MM.1S (cell line): ENCODE data around the gene SHISA9.

ENCODE experiments used
- DNase-seq: peaks from one replicate; pipeline ENCODE4 v3.0.0-alpha.2; 2015
- H2AFZ ChIP-seq: fragments of 300-600 bp; sonication (generic); 2 replicates; pipeline ENCODE4 v1.6.0; 2016; ENCODE audit warnings: antibody characterized with exemption, low read length
- H3F3A ChIP-seq: fragments of 300-600 bp; sonication (generic); 2 replicates; pipeline ENCODE4 v1.6.1; 2016; ENCODE audit warnings: mild to moderate bottlenecking, antibody characterized with exemption, low read length, moderate library complexity, mixed read lengths; ENCODE audit not compliant: insufficient read depth
- H3K27ac ChIP-seq: fragments of 300-600 bp; sonication (generic); 2 replicates; pipeline ENCODE4 v1.5.1; 2016; ENCODE audit warnings: mild to moderate bottlenecking, low read length
- H3K27me3 ChIP-seq: fragments of 300-600 bp; sonication (generic); replicated peaks from 2 replicates; pipeline ENCODE4 v1.6.0; 2016; ENCODE audit warnings: low read length; ENCODE audit not compliant: insufficient read depth
- H3K36me3 ChIP-seq: fragments of 300-600 bp; sonication (generic); replicated peaks from 2 replicates; pipeline ENCODE4 v1.6.1; 2016; ENCODE audit warnings: mild to moderate bottlenecking, low read length, mixed read lengths; ENCODE audit not compliant: insufficient read depth
- H3K4me1 ChIP-seq: fragments of 300-600 bp; sonication (generic); 2 replicates; pipeline ENCODE4 v1.6.1; 2016; ENCODE audit warnings: low read length, mixed read lengths
- H3K4me2 ChIP-seq: fragments of 300-600 bp; sonication (generic); 2 replicates; pipeline ENCODE4 v1.6.0; 2016; ENCODE audit warnings: low read depth, low read length
- H3K4me3 ChIP-seq: fragments of 300-600 bp; sonication (generic); 2 replicates; pipeline ENCODE4 v1.5.1; 2016; ENCODE audit warnings: low read length, mixed read lengths
- H3K79me2 ChIP-seq: fragments of 300-600 bp; sonication (generic); 2 replicates; pipeline ENCODE4 v1.6.1; 2016; ENCODE audit warnings: mixed run types, low read length, mixed read lengths
- H3K9ac ChIP-seq: fragments of 300-600 bp; sonication (generic); 2 replicates; pipeline ENCODE4 v1.6.1; 2016; ENCODE audit warnings: low read length, mixed read lengths
- H3K9me2 ChIP-seq: fragments of 300-600 bp; sonication (generic); replicated peaks from 2 replicates; pipeline ENCODE4 v1.6.1; 2016; ENCODE audit warnings: mild to moderate bottlenecking, low read length, mixed read lengths; ENCODE audit not compliant: insufficient read depth
- H3K9me3 ChIP-seq: fragments of 300-600 bp; sonication (generic); replicated peaks from 2 replicates; pipeline ENCODE4 v1.6.1; 2016; ENCODE audit warnings: mild to moderate bottlenecking, low read length, mixed read lengths; ENCODE audit not compliant: insufficient read depth
- H4K20me1 ChIP-seq: fragments of 300-600 bp; sonication (generic); 2 replicates; pipeline ENCODE4 v1.6.1; 2016; ENCODE audit warnings: mild to moderate bottlenecking, low read length, moderate library complexity, mixed read lengths; ENCODE audit not compliant: insufficient read depth
- EZH2 ChIP-seq: fragments of 300-600 bp; sonication (generic); optimal IDR thresholded peaks from 2 replicates; pipeline ENCODE3; 2017; ENCODE audit warnings: low read depth, mild to moderate bottlenecking, antibody characterized with exemption, low read length, mixed read lengths
- EZH2phosphoT487 ChIP-seq: fragments of 300-600 bp; sonication (generic); IDR thresholded peaks from 2 replicates; pipeline ENCODE4 v1.6.1; 2018; ENCODE audit warnings: antibody characterized with exemption, low read length
- TF ChIP-seq, protein P1 (sequence below): fragments of 300-600 bp; sonication (generic); IDR thresholded peaks from 2 replicates; pipeline ENCODE4 v1.5.1; 2016; ENCODE audit warnings: antibody characterized with exemption, low read length, mixed read lengths

SHISA9 gene

DNA sequence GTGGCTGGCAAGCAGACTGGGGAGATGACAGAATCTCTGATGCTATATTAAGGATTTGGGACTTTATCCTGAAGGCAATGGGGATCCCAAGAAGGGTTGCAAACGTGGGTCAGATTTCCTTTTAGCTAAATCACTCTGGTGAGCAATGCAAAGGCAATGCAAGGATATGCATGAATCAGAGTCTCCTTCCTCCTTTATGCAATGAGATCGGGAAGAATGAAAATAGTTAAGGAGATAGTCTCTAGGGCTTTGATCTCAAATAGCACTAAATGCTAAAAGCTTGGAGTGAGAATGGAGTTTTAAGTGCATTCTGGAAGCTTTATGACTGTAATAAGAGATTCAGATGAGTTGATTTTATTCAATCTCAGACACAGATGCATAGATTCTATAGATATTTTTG lies 27.2 kb upstream of the SHISA9 start:
- no peaks in the 10 kb centered on the region for H4K20me1 ChIP-seq
- H3K9ac ChIP-seq: no peak overlapping the region
- DNase-seq: no peak
- no peaks in the 10 kb centered on the region for H3K4me1 ChIP-seq
- no peaks in the 10 kb centered on the region for H3K9me3 ChIP-seq
- no peaks in the 10 kb centered on the region for H3K27me3 ChIP-seq
- H3K36me3 ChIP-seq: no peaks in the 10 kb centered on the region
- TF ChIP-seq, protein P1, sequence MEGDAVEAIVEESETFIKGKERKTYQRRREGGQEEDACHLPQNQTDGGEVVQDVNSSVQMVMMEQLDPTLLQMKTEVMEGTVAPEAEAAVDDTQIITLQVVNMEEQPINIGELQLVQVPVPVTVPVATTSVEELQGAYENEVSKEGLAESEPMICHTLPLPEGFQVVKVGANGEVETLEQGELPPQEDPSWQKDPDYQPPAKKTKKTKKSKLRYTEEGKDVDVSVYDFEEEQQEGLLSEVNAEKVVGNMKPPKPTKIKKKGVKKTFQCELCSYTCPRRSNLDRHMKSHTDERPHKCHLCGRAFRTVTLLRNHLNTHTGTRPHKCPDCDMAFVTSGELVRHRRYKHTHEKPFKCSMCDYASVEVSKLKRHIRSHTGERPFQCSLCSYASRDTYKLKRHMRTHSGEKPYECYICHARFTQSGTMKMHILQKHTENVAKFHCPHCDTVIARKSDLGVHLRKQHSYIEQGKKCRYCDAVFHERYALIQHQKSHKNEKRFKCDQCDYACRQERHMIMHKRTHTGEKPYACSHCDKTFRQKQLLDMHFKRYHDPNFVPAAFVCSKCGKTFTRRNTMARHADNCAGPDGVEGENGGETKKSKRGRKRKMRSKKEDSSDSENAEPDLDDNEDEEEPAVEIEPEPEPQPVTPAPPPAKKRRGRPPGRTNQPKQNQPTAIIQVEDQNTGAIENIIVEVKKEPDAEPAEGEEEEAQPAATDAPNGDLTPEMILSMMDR: no peak
- TF ChIP-seq EZH2phosphoT487: no peak
- TF ChIP-seq EZH2: no peak
- no peaks in the 10 kb centered on the region for H3K79me2 ChIP-seq
- no peak overlapping the region for H3K4me2 ChIP-seq
- no peak overlapping the region for H3K27ac ChIP-seq
- no peaks in the 10 kb centered on the region for H3F3A ChIP-seq
- no peaks in the 10 kb centered on the region for H3K9me2 ChIP-seq
- H3K4me3 ChIP-seq: no peak overlapping the region
- no peak overlapping the region for H2AFZ ChIP-seq

DNA sequence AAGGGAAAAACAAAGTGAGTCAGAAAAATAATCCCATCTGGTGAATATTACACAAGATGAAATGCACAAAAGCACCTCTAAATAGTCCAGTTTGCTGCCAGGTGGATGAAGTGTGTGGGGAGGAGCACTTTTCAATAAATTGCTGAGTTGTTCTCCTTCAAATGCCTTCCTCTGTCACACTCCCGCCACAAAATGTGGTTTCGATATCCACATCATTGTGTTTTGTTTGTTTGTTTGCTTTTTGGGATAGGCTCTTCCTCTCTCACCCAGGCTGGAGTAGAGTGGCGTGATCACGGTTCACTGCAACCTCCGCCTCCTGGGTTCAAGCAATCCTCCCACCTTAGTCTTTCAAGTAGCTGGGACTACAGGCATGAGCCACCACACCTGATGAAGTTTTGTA lies 24.6 kb upstream of the SHISA9 start:
- Histone ChIP-seq H3K4me1 (no peaks in the 10 kb centered on the region), H3K36me3 (no peaks in the 10 kb centered on the region), H2AFZ (no peak overlapping the region), H3K4me2 (no peak overlapping the region), H3K79me2 (no peaks in the 10 kb centered on the region), H3F3A (no peaks in the 10 kb centered on the region), H3K27ac (no peak overlapping the region), H3K9ac (no peak overlapping the region), H4K20me1 (no peaks in the 10 kb centered on the region), H3K9me3 (no peaks in the 10 kb centered on the region), H3K4me3 (no peak overlapping the region), H3K27me3 (no peaks in the 10 kb centered on the region), H3K9me2 (no peaks in the 10 kb centered on the region)
- TF ChIP-seq EZH2phosphoT487 (no peak), EZH2 (no peak)
- TF ChIP-seq, protein P1: no peak
- DNase-seq: no peak

DNA sequence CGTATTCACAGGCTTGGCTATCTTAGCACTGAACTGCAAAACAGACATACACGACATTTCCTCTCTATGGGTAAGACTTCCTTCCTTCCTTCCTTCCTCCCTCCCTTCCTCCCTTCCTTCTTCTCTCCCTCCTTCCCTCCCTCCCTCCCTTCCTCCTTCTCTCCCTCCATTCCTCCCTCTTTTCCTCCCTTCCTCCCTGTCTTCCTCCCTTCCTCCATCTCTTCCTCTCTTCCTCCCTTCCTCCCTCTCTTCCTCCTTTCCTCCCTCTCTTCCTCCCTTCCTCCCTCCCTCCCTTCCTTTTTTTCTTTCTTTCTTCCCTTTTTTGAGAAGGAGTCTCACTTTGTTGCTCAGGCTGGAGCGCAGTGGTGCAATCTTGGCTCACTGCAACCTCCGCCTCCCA lies 22.4 kb upstream of the SHISA9 start:
- H3K79me2 ChIP-seq: no peaks in the 10 kb centered on the region
- H3K27ac ChIP-seq: no peak overlapping the region
- no peak overlapping the region for H3K9ac ChIP-seq
- no peaks in the 10 kb centered on the region for H3F3A ChIP-seq
- no peak overlapping the region for H3K4me2 ChIP-seq
- no peaks in the 10 kb centered on the region for H3K9me3 ChIP-seq
- H3K36me3 ChIP-seq: no peaks in the 10 kb centered on the region
- no peaks in the 10 kb centered on the region for H3K9me2 ChIP-seq
- TF ChIP-seq EZH2: no peak
- no peak for TF ChIP-seq EZH2phosphoT487
- H3K27me3 ChIP-seq: no peaks in the 10 kb centered on the region
- H3K4me3 ChIP-seq: no peak overlapping the region
- no peak overlapping the region for H2AFZ ChIP-seq
- H4K20me1 ChIP-seq: no peaks in the 10 kb centered on the region
- no peak for DNase-seq
- no peaks in the 10 kb centered on the region for H3K4me1 ChIP-seq

DNA sequence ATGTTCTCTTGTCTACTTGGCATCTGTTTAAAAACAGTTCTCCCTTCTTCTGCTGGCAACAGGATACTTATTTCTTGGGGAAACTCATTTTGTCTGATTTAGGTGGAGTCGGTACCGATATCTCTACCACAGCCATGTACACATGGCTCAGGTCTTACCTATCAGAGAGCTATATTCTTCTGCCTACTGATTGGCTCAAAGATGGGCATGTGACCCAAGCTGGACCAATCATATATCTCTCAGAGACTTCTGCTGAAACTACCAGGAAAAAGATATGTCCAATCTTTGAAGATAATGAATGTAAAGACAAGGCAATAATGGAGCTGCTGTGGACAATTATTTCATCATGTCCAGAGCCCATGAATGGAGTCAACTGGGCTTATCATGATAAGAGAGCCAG lies 21.6 kb upstream of the SHISA9 start:
- Histone ChIP-seq H3K4me2 (no peak overlapping the region), H3K9ac (no peak overlapping the region), H3K4me3 (no peak overlapping the region), H3K9me2 (no peaks in the 10 kb centered on the region), H3K4me1 (no peaks in the 10 kb centered on the region), H2AFZ (no peak overlapping the region), H4K20me1 (no peaks in the 10 kb centered on the region), H3K27me3 (no peaks in the 10 kb centered on the region), H3F3A (no peaks in the 10 kb centered on the region), H3K9me3 (no peaks in the 10 kb centered on the region), H3K79me2 (no peaks in the 10 kb centered on the region), H3K36me3 (no peaks in the 10 kb centered on the region), H3K27ac (no peak overlapping the region)
- DNase-seq: no peak
- TF ChIP-seq EZH2phosphoT487: no peak
- TF ChIP-seq, protein P1: no peak
- no peak for TF ChIP-seq EZH2
